OCI-LY7 (cell line): Measurements from ENCODE around the gene KLHL6. TPM values are rescaled to one million over a fixed set of nuclear protein-coding genes. Genes with fewer than 3 reads are reported as not detected.

Experiments used
- BruUV-seq: library from RNA; stranded (reverse); fragments of 400-500 nt; replicated peaks from 2 replicates; lab custom pipeline; 2021; lab: Mats Ljungman, UMichigan
- CTCF ChIA-PET: fragments of 300-600 bp; sonication (Branson Sonifier 250); formaldehyde crosslinking; loops from one replicate; lab custom pipeline; 2022; ENCODE audit warnings: antibody characterized with exemption; ENCODE audit not compliant: unreplicated experiment; lab: Charles Lee
- POLR2A ChIA-PET: fragments of 300-600 bp; sonication (Branson Sonifier 250); formaldehyde crosslinking; loops from one replicate; lab custom pipeline; 2022; ENCODE audit warnings: antibody characterized with exemption; lab: Charles Lee
- DNase-seq: peaks from one replicate; pipeline ENCODE4 v3.0.0-alpha.2; 2015; ENCODE audit warnings: low spot score
- H2AFZ ChIP-seq: fragments of 200-600 bp; sonication (generic), shearing (Covaris generic); 2 replicates; pipeline ENCODE4 v1.6.1; 2014; ENCODE audit warnings: mild to moderate bottlenecking, antibody characterized with exemption, low read length, moderate library complexity
- H3K27ac ChIP-seq: fragments of 200-600 bp; sonication (generic); 2 replicates; pipeline ENCODE4 v1.5.1; 2014; ENCODE audit warnings: mixed run types, low read depth, mild to moderate bottlenecking, moderate library complexity, low read length, inconsistent platforms; ENCODE audit not compliant: poor library complexity, severe bottlenecking
- H3K36me3 ChIP-seq: fragments of 200-600 bp; sonication (generic); 2 replicates; pipeline ENCODE4 v1.6.1; 2014; ENCODE audit warnings: mild to moderate bottlenecking, antibody characterized with exemption, low read length, moderate library complexity, mixed read lengths; ENCODE audit not compliant: insufficient read depth
- H3K4me1 ChIP-seq: fragments of 200-600 bp; sonication (generic); 2 replicates; pipeline ENCODE4 v1.5.1; 2014; ENCODE audit warnings: mild to moderate bottlenecking, low read length; ENCODE audit not compliant: insufficient read depth, poor library complexity, severe bottlenecking
- H3K4me2 ChIP-seq: fragments of 200-600 bp; sonication (generic); 2 replicates; pipeline ENCODE4 v1.6.1; 2014; ENCODE audit warnings: mild to moderate bottlenecking, low read length
- H3K4me3 ChIP-seq: fragments of 200-600 bp; sonication (generic); 2 replicates; pipeline ENCODE4 v1.5.1; 2014; ENCODE audit warnings: mild to moderate bottlenecking, low read depth, low read length; ENCODE audit not compliant: poor library complexity, severe bottlenecking
- H3K79me2 ChIP-seq: fragments of 200-600 bp; sonication (generic); 2 replicates; pipeline ENCODE4 v1.6.1; 2016; ENCODE audit warnings: low read depth, mild to moderate bottlenecking, low read length, moderate library complexity, mixed read lengths; ENCODE audit not compliant: insufficient read depth
- H3K9me2 ChIP-seq: fragments of 200-600 bp; sonication (generic); 2 replicates; pipeline ENCODE4 v1.6.1; 2016; ENCODE audit warnings: mild to moderate bottlenecking, low read length, mixed read lengths; ENCODE audit not compliant: insufficient read depth
- H3K9me3 ChIP-seq: fragments of 200-600 bp; sonication (generic); 2 replicates; pipeline ENCODE4 v1.6.1; 2014; ENCODE audit warnings: mild to moderate bottlenecking, mixed run types, low read length, mixed read lengths
- H4K20me1 ChIP-seq: fragments of 200-600 bp; sonication (generic); 2 replicates; pipeline ENCODE4 v1.6.1; 2014; ENCODE audit warnings: mild to moderate bottlenecking, antibody characterized with exemption, low read length, moderate library complexity, mixed read lengths; ENCODE audit not compliant: insufficient read depth
- EZH2phosphoT487 ChIP-seq: fragments of 200-600 bp; sonication (generic); IDR thresholded peaks from 2 replicates; pipeline ENCODE4 v1.6.1; 2018; ENCODE audit warnings: low read depth, borderline replicate concordance, mild to moderate bottlenecking, mixed run types, antibody characterized with exemption, low read length, moderate library complexity, mixed read lengths
- intact Hi-C: fragments of 100-400 bp; cut with micrococcal nuclease; formaldehyde crosslinking; loops from one replicate; pipeline ENCODE4 v1.10.0; 2022; ENCODE audit not compliant: unreplicated experiment
- total RNA-seq, 2 experiments: library from RNA; depleted of rRNA in 1 of 2; stranded (reverse); fragments of >200 nt in 1 of 2; shearing (Covaris generic) in 1 of 2; gene quantifications; 2 replicates each; pipeline ENCODE4 v1.2.3, GENCODE V29; 2014 to 2022
- TF ChIP-seq, protein P1 (sequence below): fragments of 200-600 bp; sonication (generic); conservative IDR thresholded peaks from 2 replicates; pipeline ENCODE4 v1.5.1; 2014; ENCODE audit warnings: mild to moderate bottlenecking, antibody characterized with exemption, low read length, moderate library complexity, mixed read lengths

Gene KLHL6
- total RNA-seq, 2 experiments from 2014 or later: 143 to 169 TPM

DNA sequence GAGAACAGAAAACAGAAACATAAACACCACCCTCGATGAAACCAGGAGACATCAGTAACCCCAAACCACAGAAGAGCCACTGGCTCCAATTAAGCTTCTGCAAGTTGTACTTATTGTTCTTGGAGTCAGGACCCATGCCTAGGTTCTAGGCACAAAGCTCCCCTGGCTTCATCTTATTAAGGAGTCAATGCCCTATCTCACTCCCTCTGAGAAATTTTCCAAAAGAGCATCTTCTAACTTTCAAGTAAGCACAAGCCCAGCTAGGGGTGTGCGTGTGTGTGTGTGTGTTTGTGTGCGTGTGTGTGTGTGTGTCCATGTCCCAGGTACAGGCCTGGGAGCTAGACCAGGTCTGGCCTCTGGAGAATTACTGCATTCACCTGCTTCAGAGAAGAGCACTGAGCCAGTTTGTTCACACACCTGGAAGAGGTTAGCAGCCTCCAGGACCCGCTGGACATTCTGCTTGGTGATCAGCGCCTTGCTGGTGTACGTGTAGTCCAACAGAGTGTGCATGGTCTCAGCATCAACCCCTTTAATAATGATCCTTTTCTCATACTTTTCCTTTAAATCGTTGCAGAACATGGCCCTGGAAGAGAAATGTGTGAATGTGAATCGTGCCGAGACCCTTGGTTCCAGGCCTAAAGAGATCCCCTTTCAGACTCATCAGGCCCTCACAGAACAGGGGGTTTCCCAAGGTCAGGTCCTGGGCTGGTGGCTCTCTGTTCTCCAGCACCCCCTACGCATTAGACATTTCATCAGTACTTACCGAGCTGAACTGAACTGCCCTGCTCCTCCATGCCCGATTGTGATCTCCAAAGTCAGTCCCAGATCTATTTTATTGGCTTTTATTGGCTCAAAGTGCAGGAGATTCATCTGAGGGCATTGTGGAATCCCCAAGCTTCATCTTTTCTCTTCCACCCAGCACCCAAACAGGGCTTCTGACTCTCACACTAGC, 27.8 kb downstream of the KLHL6 start:
- H2AFZ ChIP-seq: no peak overlapping the region
- peaks cover 100% of the 10 kb centered on the region for H3K79me2 ChIP-seq
- BruUV-seq: no TSS peak
- H3K9me3 ChIP-seq: no peaks in the 10 kb centered on the region
- peaks cover 17% of the 10 kb centered on the region; the same call in 1 of the 2 replicates for H4K20me1 ChIP-seq
- peak overlapping the region; percentile 53 for H3K27ac ChIP-seq
- intact Hi-C loops: no loop called here
- peak; percentile 60 for DNase-seq
- H3K9me2 ChIP-seq: no peaks in the 10 kb centered on the region
- TF ChIP-seq, protein P1, sequence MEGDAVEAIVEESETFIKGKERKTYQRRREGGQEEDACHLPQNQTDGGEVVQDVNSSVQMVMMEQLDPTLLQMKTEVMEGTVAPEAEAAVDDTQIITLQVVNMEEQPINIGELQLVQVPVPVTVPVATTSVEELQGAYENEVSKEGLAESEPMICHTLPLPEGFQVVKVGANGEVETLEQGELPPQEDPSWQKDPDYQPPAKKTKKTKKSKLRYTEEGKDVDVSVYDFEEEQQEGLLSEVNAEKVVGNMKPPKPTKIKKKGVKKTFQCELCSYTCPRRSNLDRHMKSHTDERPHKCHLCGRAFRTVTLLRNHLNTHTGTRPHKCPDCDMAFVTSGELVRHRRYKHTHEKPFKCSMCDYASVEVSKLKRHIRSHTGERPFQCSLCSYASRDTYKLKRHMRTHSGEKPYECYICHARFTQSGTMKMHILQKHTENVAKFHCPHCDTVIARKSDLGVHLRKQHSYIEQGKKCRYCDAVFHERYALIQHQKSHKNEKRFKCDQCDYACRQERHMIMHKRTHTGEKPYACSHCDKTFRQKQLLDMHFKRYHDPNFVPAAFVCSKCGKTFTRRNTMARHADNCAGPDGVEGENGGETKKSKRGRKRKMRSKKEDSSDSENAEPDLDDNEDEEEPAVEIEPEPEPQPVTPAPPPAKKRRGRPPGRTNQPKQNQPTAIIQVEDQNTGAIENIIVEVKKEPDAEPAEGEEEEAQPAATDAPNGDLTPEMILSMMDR: no peak
- no peak for TF ChIP-seq EZH2phosphoT487
- POLR2A ChIA-PET: interaction anchor here (0.6 to 4.5 kb wide), 20 partner anchors 8 to 113 kb away, joined by 3 to 32 read pairs (median 5); no protein-coding TSS in a partner anchor
- H3K4me2 ChIP-seq: peak overlapping the region; percentile 54
- H3K4me1 ChIP-seq: peaks cover 72% of the 10 kb centered on the region
- peak overlapping the region; percentile 1 for H3K4me3 ChIP-seq
- H3K36me3 ChIP-seq: peaks cover 98% of the 10 kb centered on the region
- CTCF ChIA-PET: interaction anchor here (1.1 kb wide), 1 partner anchor 64 kb away, joined by 3 read pairs; no protein-coding TSS in a partner anchor

DNA sequence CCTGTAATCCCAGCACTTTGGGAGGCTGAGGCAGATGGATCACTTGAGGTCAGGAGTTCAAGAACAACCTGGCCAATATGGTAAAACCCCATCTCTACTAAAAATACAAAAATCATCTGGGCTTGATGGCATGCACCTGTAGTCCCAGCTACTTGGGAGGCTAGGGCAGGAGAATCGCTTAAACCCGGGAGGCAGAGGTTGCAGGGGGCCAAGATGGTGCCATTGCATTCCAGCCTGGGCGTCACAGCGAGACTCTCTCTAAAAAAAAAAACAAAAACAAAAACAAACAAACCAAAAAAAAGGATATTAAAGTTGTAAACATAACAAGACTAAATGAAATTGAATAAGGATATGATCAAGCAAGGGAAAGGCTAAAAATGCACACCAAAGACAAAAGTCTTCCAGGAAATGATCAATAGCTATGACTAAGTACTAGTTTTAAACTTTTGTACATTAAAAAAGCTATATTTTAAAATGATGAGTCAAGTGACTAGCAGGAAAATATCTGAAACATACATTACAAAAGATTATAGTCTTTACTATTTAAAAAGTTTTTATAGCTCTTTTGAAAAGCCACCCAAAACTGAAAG, 28.6 kb downstream of the KLHL6 start:
- Histone ChIP-seq H3K9me3 (no peaks in the 10 kb centered on the region), H3K79me2 (peaks cover 100% of the 10 kb centered on the region), H3K4me3 (no peak overlapping the region), H3K4me1 (peaks cover 69% of the 10 kb centered on the region), H3K27ac (peak overlapping the region; percentile 53), H3K36me3 (peaks cover 98% of the 10 kb centered on the region), H2AFZ (no peak overlapping the region), H4K20me1 (peaks cover 12% of the 10 kb centered on the region; the same call in 1 of the 2 replicates), H3K4me2 (peak overlapping the region; percentile 54; the same call in 1 of the 2 replicates), H3K9me2 (no peaks in the 10 kb centered on the region)
- DNase-seq: no peak
- intact Hi-C loops: no loop called here
- ChIA-PET POLR2A (interaction anchor here (0.6 to 4.5 kb wide), 19 partner anchors 8 to 114 kb away, joined by 3 to 32 read pairs (median 5); no protein-coding TSS in a partner anchor), CTCF (no interaction called here)
- TF ChIP-seq, protein P1: no peak
- no peak for TF ChIP-seq EZH2phosphoT487
- TSS peak; percentile 2 for BruUV-seq
